OCI-LY1 (cell line): ENCODE measurements around the gene ZNF804B.

Source experiments
- H2AFZ ChIP-seq: fragments of 200-600 bp; sonication (generic), shearing (Covaris generic); 2 replicates; pipeline ENCODE4 v1.6.0; 2014; ENCODE audit warnings: antibody characterized with exemption, mild to moderate bottlenecking, low read length
- H3F3A ChIP-seq: fragments of 200-600 bp; sonication (generic), shearing (Covaris generic); 2 replicates; pipeline ENCODE4 v1.6.0; 2014; ENCODE audit warnings: mild to moderate bottlenecking, antibody characterized with exemption, low read length, moderate library complexity; ENCODE audit not compliant: insufficient read depth
- H3K27ac ChIP-seq: fragments of 200-600 bp; sonication (generic); 2 replicates; pipeline ENCODE4 v1.5.1; 2014; ENCODE audit warnings: low read length, mixed run types, mild to moderate bottlenecking, low read depth; ENCODE audit not compliant: poor library complexity, severe bottlenecking
- H3K27me3 ChIP-seq: fragments of 200-600 bp; sonication (generic); 2 replicates; pipeline ENCODE4 v1.6.0; 2014; ENCODE audit warnings: antibody characterized with exemption, mild to moderate bottlenecking, low read length, moderate library complexity; ENCODE audit not compliant: insufficient read depth
- H3K36me3 ChIP-seq: fragments of 200-600 bp; sonication (generic); 2 replicates; pipeline ENCODE4 v1.6.1; 2014; ENCODE audit warnings: mild to moderate bottlenecking, antibody characterized with exemption, low read length, moderate library complexity, mixed read lengths; ENCODE audit not compliant: insufficient read depth
- H3K4me1 ChIP-seq: fragments of 200-600 bp; sonication (generic); 2 replicates; pipeline ENCODE4 v1.5.1; 2014; ENCODE audit warnings: mild to moderate bottlenecking, low read length, moderate library complexity; ENCODE audit not compliant: insufficient read depth, severe bottlenecking
- H3K4me2 ChIP-seq: fragments of 200-600 bp; sonication (generic), shearing (Covaris generic); 2 replicates; pipeline ENCODE4 v1.6.1; 2014; ENCODE audit warnings: low read length
- H3K4me3 ChIP-seq: fragments of 200-600 bp; sonication (generic); 2 replicates; pipeline ENCODE4 v1.5.1; 2014; ENCODE audit warnings: low read length, low read depth, mild to moderate bottlenecking, mixed read lengths; ENCODE audit not compliant: poor library complexity, severe bottlenecking
- H3K79me2 ChIP-seq: fragments of 200-600 bp; shearing (Covaris generic); 2 replicates; pipeline ENCODE4 v1.6.1; 2016; ENCODE audit warnings: mixed run types, low read length, mixed read lengths; ENCODE audit not compliant: insufficient read depth
- H3K9ac ChIP-seq: fragments of 200-600 bp; sonication (generic), shearing (Covaris generic); 2 replicates; pipeline ENCODE4 v1.6.1; 2014; ENCODE audit warnings: mild to moderate bottlenecking, low read length, mixed read lengths
- H3K9me2 ChIP-seq: fragments of 200-600 bp; sonication (generic), shearing (Covaris generic); 2 replicates; pipeline ENCODE4 v1.6.1; 2014; ENCODE audit warnings: low read depth, mild to moderate bottlenecking, low read length, mixed read lengths
- H3K9me3 ChIP-seq: fragments of 200-600 bp; shearing (Covaris generic); 2 replicates; pipeline ENCODE4 v1.6.1; 2014; ENCODE audit warnings: low read length, mixed read lengths
- H4K20me1 ChIP-seq: fragments of 200-600 bp; sonication (generic), shearing (Covaris generic); 2 replicates; pipeline ENCODE4 v1.6.0; 2016; ENCODE audit warnings: mild to moderate bottlenecking, low read length; ENCODE audit not compliant: insufficient read depth
- EZH2 ChIP-seq: fragments of 200-600 bp; sonication (generic), shearing (Covaris generic); IDR thresholded peaks from 2 replicates; pipeline ENCODE4 v1.8.0; 2017; ENCODE audit warnings: borderline replicate concordance, mixed run types, mild to moderate bottlenecking, antibody characterized with exemption, low read length, moderate library complexity, mixed read lengths
- TF ChIP-seq, protein P1 (sequence below): fragments of 200-600 bp; sonication (generic), shearing (Covaris generic); IDR thresholded peaks from 2 replicates; pipeline ENCODE4 v1.5.1; 2017; ENCODE audit warnings: mild to moderate bottlenecking, antibody characterized with exemption, low read length, moderate library complexity, mixed read lengths

The ZNF804B gene

DNA sequence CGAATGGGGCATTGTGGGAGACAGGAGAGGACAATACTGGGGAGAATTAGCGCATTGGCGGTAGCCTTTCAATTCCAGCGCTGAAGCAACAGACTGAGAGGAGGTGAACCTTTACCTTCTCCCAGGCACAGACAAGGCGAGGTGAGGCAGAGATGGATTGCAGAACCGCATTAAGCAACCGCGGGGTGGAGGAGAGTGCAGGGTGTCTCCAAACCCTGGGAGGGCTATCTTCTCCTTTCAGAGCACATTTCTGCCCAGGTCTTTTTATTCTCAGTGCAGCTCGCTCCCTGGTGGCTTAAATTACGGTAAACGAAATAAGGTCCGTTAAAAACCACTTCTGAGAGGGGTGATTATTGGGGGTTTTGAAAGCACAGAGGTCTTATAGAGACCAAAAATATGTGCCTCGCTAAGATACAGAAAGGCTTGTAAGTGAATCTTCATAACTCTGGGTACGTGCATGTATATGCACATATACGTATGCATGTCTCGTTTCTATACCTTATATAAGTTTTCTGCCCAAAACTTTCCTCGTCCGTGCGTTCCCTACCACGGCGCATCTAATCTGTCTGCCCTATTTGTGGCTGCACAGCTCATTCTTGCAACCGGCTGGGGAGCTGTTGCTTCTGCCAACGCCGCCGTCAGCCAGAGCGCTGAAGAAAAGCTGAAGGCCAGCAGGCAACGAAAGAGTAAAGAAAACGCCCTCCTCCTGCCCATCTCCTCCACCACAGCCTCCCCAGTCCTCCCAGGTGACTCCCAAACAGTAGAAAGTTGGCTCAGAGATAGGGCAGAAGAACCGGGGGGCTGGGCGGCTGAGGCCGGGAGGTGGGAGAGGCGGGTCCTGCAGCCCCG is 895 bp upstream of the ZNF804B start:
- no peaks in the 10 kb centered on the region for H3K9me2 ChIP-seq
- no peak overlapping the region for H3K4me3 ChIP-seq
- no peaks in the 10 kb centered on the region for H3K4me1 ChIP-seq
- no peaks in the 10 kb centered on the region for H3K9me3 ChIP-seq
- no peaks in the 10 kb centered on the region for H3K36me3 ChIP-seq
- no peaks in the 10 kb centered on the region for H4K20me1 ChIP-seq
- TF ChIP-seq EZH2 = no peak
- TF ChIP-seq, protein P1, sequence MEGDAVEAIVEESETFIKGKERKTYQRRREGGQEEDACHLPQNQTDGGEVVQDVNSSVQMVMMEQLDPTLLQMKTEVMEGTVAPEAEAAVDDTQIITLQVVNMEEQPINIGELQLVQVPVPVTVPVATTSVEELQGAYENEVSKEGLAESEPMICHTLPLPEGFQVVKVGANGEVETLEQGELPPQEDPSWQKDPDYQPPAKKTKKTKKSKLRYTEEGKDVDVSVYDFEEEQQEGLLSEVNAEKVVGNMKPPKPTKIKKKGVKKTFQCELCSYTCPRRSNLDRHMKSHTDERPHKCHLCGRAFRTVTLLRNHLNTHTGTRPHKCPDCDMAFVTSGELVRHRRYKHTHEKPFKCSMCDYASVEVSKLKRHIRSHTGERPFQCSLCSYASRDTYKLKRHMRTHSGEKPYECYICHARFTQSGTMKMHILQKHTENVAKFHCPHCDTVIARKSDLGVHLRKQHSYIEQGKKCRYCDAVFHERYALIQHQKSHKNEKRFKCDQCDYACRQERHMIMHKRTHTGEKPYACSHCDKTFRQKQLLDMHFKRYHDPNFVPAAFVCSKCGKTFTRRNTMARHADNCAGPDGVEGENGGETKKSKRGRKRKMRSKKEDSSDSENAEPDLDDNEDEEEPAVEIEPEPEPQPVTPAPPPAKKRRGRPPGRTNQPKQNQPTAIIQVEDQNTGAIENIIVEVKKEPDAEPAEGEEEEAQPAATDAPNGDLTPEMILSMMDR = no peak
- no peaks in the 10 kb centered on the region for H3F3A ChIP-seq
- H3K27ac ChIP-seq = no peak overlapping the region
- H3K4me2 ChIP-seq = no peak overlapping the region
- no peaks in the 10 kb centered on the region for H3K79me2 ChIP-seq
- no peaks in the 10 kb centered on the region for H3K27me3 ChIP-seq
- H3K9ac ChIP-seq = no peak overlapping the region
- no peak overlapping the region for H2AFZ ChIP-seq

DNA sequence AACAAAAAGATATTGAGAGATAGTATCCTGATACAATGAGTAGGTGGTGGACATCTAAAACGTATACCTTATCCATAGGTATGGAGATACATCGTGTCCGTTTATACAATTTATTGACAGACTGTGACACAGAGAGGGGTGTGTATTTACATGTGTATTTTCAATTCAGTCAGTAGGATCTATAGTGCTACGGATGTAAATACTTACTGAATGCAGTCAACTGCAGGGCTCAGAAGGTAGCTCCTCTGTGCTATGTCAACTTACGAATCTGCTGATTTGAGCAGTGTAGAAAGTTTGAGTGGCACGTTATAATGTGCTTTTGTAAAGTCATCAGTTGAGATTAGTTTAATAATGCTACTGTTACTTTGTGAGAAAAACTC is 626 bp downstream of the ZNF804B start:
- Histone ChIP-seq H3K4me3 (no peak overlapping the region), H3K4me2 (no peak overlapping the region), H4K20me1 (no peaks in the 10 kb centered on the region)

DNA sequence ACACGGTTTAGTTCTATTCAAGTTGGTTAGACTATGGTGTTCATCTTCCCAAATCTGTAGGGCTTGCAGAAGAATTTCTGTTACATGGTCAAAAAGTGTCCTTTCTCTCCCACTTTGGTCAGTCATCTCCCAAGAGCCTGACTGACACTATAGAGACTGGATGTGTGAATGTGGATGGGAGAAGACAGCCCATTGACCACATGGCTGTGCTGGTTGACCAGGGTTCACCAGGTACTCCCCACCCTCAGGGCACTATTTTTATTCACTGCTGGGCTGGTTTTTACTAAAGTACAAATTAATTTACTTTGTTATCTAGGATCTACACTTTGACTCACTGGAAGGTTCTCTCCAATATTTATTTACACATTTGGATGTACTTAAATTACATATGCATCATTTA is 2.3 kb downstream of the ZNF804B start:
- H3K79me2 ChIP-seq = no peaks in the 10 kb centered on the region
- H3K27ac ChIP-seq = no peak overlapping the region
- TF ChIP-seq, protein P1 = no peak
- TF ChIP-seq EZH2 = no peak
- no peaks in the 10 kb centered on the region for H4K20me1 ChIP-seq
- H3K27me3 ChIP-seq = no peaks in the 10 kb centered on the region
- no peaks in the 10 kb centered on the region for H3K9me2 ChIP-seq
- no peak overlapping the region for H2AFZ ChIP-seq
- no peaks in the 10 kb centered on the region for H3K36me3 ChIP-seq
- H3F3A ChIP-seq = no peaks in the 10 kb centered on the region
- no peak overlapping the region for H3K4me3 ChIP-seq
- H3K9me3 ChIP-seq = no peaks in the 10 kb centered on the region
- H3K9ac ChIP-seq = no peak overlapping the region
- no peaks in the 10 kb centered on the region for H3K4me1 ChIP-seq
- no peak overlapping the region for H3K4me2 ChIP-seq

More for the DNA sequence above, 626 bp downstream of the ZNF804B start:
- no peaks in the 10 kb centered on the region for H3F3A ChIP-seq
- H3K9me3 ChIP-seq = no peaks in the 10 kb centered on the region
- no peak overlapping the region for H3K27ac ChIP-seq
- no peaks in the 10 kb centered on the region for H3K4me1 ChIP-seq
- H3K36me3 ChIP-seq = no peaks in the 10 kb centered on the region
- H3K79me2 ChIP-seq = no peaks in the 10 kb centered on the region
- TF ChIP-seq EZH2 = no peak
- TF ChIP-seq, protein P1 = no peak
- H2AFZ ChIP-seq = no peak overlapping the region
- H3K27me3 ChIP-seq = no peaks in the 10 kb centered on the region
- H3K9me2 ChIP-seq = no peaks in the 10 kb centered on the region
- H3K9ac ChIP-seq = no peak overlapping the region
